HG02973 (cell line): ENCODE data around the gene KCNAB1.

Experiments used
- ATAC-seq: cut with Tn5 transposase; IDR thresholded peaks from one replicate; pipeline ENCODE4 v1.9.1; 2021; ENCODE audit warnings: moderate library complexity; ENCODE audit not compliant: unreplicated experiment

Gene KCNAB1

DNA sequence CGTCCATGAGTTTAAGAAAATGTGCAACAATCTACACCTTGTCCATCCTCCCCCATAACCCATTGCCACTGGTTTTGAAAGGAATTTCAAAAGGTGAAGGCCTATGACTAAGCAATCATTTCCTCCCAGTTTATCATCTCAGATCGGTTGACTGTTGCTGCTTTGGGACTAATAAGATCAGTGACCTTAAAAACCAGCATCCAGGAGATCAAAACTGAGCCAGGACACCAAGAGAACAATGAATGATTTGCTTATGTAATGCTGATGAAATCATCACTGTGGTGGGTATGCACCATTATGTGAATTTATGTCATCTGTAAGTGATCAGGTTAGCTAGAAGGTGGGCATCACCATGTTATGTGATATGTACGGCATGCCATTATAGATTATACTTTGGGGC, 239.0 kb downstream of the KCNAB1 start:
- no peak for ATAC-seq

DNA sequence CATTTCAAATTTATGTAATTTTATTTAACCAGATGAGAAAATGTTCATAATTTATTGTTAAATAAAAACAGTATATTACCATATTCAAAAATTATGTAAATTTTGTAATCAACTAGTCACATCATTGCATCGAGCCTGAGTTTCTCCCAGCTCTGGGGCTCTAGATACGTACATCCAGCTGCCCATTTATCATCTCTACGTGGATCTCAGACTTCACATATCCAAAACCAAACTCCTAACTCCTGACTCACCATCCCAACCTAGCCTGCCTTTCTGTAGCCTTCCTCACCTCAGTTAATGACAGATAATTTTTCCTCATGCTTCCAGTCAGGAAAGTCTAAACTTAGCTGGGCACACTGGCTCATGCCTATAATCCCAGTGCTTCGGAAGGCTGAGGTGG, 239.7 kb downstream of the KCNAB1 start:
- no peak for ATAC-seq

DNA sequence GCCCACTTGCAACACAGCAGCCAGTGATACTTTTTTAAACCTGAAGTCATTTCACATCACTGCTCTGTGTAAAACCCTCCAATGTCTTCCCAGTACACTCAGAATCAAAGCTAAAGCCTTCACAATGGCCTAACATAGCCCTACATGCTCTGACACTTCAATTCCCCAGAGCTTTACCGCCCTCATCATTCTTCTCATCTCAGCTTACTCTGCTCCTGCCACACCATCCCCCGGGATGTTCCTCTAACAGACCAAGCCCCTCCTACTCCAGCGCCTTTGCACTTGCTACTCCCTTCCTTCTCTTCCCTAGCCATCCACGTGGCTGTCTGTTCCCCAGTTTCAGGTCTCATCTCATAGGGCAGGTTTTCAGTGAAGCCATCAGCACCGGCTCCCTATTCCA, 240.6 kb downstream of the KCNAB1 start:
- ATAC-seq, result no peak

DNA sequence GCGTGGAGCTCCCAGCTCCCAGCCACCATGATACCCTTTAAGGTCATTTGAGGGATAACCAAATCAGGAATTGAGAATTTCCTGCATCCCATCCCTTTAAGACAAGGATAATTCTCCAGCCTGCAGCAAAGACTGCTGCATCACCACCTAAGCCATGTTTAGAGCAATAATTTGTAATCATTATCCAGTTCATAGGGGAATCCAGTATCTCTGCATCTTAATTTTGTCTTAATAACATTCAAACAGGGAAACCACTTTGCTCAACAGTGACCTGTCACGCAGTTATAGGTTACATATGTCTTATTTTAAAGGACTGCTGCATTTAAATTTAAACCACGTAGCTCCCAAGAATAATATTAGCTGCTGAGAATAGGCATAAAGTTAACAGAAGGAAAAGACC, 246.2 kb downstream of the KCNAB1 start:
- no peak for ATAC-seq

DNA sequence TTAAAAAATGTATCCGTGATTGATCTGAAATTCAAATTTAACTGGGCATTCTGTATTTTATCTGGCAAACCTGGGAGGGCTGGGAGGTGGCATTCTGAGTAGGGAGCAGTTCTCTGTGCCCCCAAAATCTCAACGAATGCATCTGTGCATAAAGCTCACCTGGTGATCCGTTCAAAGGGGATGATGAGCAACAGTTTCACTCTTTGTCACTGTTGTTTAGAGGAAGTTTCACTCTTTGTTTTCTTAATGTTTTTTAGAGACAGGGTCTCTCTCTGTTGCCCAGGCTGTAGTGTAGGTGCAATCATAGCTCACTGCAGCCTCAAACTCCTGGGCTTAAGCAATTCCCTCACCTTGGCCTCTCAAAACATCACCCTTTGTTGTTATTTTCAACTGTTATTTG, 247.8 kb downstream of the KCNAB1 start:
- peak; percentile 92 for ATAC-seq

DNA sequence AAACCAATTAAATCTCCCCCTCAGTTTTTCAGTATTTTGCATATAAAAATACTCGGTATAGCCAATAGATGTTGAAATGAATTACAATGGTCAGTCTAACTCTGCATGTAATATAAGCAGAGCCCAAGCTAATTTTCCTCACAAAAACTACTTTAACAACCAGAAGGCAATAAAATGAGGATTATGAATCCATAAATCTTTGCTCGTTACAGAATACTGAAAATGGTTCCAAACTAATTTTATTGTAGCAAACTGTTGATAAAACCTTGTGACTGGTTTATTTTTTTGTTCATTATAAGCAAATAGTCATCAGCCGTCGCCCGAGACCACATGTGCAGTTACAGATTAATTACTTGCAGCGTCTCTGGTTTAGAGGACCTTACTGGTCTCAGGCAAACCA, 251.3 kb downstream of the KCNAB1 start:
- ATAC-seq, result no peak

DNA sequence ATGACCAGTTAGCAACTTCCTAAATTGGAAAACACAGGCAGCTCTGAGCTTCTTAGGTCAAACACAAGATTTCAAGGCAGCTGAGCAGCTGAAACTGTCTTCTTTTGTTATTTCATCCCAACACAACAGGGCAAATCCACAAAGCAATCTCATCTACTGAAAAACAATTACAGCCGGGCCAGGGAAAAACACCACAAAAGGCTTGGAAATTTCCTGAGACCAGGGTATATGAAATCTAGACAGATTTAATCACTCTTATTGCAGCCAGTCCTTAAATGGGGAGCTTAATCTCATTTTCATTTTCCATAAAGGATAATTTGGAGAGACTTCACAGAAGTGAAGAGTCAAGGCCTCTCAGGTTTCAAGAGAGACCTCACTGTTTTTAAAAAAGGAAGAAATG, 252.7 kb downstream of the KCNAB1 start:
- ATAC-seq, result no peak

DNA sequence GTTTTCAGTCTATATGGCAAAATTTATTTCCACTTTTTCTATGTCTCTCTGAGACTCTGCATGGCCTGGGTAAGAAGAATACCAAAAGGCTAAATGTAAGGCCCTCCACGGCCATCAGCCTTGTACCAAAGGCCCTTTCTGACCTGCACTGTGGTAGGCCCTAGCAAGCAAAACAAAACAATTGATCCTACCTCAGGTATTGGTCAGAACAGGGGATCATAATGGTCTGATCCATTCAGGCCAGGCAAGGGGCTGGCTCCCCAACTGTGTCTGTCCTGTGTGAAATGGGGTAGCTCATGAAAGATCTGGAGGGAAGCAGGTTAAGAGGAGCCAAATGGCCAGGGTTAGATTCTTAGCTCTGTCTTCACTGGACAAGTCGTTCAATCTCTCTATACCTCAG, 253.3 kb downstream of the KCNAB1 start:
- ATAC-seq, result no peak

DNA sequence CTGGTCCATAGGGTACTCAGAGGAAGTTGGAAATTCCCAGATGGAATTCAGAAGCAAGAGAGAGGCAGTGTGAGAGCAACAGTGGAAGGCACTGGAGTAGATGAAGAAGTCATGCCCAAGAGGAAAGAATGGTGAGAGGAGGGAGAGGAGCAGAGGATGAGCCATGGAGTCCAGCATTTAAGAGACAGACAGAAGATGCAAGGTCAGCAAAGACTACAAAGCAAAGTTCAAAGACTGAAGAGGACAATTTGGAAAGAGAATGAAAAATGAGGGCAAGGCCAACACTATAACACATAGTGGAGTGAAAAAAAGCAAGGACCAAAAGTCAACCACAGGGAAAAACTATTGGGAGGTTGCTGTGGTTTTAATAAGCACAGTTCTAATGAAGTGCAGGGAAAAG, 255.8 kb downstream of the KCNAB1 start:
- no peak for ATAC-seq

DNA sequence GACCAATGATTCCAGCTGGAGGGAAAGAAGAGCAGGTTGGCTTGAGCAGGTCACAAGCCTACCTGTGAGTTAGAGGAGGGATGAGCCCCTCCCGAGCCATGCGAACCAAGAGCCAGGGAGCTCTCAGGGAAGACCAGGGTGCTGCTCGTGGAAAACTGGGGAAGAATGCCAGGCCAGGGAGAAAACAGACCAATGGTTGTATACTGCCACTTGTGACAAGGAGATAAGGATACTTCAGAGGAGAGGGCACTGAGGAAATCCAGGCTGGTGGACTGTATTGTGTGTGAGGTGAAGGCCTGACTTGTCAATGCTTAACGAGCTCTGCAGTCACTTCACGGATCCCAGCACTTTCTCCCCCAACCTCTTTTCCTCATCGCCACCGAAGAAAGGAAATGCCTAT, 256.9 kb downstream of the KCNAB1 start:
- no peak for ATAC-seq

DNA sequence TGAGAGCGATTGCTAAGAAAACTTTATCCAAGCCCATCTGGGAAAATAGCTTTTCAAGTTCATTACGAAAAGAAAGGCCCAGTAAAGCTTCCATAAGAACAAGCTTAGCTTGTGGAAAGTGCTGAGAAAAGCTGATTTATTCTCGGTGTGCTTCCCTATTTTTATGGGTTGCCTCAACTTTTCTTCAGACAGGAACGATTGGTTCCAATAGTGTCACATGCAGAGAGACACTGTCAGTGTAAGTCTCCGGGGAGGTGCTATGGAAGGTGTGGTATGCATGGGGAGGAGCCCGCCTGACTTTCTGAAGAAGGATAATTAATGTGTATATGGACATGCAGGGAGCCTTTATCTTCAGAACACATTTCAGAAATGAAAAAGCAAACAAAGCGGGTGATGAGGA, 257.3 kb downstream of the KCNAB1 start:
- no peak for ATAC-seq

DNA sequence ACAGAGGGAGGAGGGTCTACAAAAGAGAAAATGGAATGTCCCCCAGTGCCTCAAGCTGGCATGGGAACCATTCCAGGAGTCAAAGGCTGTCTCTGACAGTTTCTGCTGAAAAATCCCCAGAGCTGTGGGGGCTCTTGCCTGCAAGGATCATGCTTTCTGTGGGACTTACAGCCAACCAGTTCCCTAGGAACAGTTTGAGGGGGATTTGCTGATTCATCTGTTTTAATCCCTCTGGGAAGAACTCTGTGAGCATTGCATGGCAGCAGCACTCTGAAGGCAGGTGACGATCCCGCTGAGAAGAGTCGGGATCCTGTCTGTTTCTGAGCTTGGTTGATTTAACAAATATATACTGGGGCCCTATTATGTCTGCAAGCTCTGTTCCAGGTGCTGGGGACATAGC, 258.5 kb downstream of the KCNAB1 start:
- ATAC-seq, result no peak

DNA sequence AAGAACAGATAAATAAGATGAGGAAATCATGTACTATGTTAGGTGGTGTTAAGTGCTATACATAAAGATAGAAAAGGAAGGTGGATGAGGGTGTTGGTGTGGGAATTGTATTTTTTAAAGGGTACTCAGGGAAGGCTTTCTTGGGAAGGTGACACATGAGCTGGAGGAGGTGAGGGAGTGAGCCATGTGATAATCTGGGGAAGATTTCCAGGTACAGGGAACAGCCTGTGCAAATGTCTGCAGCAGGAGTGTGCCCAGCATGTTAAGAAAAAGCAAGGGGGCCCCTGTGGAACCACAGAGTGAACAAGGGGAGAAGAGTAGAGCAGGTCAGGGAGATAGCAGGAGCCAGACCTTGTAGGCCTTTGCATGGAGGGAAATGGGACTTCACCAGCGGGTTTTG, 258.9 kb downstream of the KCNAB1 start:
- no peak for ATAC-seq

DNA sequence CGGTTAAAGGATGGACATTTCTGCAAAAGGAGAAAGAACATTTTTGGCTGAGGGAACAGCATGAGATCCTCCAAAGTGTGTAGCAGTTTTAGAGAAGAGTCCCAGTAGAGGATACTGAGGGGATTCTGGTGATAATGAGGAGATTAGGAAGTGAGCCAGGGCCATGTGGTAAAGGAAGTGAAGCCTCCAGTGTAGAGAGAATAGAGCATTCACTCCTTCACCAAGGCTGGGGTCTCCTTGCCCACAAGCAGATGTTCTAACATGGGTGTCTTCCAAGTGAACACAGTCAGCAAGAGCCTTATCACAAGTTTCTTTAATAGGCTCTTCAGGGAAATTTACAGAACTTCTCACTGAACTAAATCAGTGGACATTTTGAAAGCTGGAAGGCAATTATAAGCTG, 260.9 kb downstream of the KCNAB1 start:
- ATAC-seq, result no peak

DNA sequence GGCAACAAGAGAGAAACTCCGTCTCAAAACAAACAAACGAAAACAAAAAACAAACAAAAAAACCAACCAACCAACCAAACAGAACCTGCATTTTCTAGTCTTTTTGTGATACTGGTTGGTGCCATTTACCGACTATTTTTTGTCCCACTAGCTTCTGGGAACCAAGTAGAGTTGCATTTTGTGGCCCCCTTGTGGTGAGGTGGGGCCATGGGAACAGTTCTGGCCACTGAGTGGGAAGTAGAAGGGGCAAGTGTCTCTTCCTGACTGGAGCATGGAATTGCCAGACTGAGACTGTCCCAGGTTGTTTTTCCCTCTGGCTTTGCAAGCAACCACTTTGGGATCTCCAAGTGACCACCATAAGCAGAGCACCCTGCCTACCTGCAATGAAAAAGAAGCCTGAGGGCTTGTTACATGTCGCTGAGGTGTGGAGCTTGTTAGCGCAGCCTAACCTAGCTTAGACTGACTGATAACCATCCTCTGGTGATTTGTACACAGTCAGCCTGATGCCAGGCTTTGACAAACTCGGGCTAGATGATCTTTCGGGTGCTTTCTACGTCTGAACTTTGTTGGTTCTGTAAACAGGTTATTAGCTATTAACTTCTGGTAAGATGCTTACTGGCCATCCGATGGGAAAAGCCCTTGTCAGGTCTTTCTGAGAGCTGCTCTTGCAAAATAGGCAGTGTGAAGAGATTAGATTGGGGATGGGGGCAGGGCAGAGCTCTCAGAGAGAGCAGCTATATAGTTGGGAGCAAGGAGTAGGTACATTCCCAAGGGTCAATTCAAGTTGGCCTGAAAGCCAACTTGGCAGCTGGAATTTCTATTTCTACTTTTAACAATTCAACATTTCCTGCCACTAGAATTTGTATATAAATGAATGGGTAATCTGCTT, 262.3 kb downstream of the KCNAB1 start:
- ATAC-seq, result no peak

DNA sequence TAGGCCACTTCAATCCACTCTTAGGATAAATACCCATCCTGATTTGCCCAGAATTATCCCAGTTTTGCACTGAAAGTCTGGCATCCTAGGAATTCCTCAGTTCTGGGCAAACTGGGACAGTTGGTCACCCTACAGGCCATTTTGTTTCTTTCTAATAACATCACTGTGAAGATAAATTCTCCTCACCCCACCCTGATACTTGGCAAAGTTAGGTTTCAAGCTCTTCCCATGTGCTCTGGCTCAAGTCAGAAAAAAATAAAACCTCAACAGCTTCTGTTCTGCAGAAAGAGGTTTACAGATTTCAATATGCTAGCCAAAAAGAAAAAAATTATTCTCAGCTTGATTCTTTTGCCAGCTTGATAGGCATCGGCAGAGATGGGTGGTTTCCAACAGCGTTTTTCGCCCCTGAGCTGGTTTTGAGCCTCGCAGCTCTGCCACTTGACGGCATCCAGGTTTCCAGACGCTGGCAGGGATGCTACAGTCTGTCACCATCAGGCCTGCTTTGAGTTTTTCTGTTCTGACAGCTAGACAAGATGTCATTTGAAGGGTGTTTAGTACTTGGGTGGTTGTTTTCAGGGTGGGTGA, 263.2 kb downstream of the KCNAB1 start:
- no peak for ATAC-seq

DNA sequence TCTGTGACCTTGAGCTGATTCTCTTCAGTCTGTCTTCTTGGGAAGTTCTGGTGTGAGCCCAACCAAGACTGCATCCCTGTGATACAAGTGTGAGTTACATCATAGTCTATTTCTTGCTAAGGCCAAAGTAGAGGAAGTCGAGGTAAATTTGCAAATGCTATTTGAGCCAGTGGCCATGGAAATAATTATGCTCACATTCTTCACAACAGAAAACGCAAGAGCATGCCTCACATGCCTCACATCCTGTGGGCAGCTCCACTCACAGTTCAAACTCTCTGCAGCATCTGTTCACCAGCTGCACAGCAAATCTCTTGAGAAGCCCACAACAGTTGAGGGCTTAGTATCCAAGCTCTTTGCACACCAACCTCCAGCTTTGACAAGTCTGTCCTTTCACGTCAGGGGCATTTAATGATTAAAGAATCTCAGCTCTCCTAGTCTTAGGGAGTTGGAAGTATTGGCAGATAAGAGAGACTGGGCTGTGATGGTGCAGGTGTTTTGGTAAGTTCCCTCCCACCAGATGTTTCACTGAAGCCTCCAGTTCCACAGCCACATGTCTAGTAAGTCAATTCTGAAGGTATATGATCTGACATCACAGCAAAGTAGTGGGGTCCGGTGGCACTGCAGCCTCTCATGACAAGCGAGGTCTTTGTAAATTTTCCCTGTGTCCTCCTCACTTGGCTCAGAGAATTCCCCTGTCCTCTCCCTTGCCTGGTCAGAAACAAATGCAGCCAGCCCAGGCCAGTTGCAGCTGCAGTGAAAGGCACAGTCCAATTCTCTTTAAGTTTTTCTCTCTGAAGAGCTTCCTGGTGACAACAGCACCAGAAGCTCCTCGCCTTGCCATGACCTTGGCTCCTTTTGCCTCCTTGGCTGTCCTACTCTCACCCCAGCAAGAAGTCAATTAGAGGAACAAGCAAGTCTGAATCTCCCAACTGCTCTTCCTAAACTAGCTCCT, 268.4 kb downstream of the KCNAB1 start:
- no peak for ATAC-seq

DNA sequence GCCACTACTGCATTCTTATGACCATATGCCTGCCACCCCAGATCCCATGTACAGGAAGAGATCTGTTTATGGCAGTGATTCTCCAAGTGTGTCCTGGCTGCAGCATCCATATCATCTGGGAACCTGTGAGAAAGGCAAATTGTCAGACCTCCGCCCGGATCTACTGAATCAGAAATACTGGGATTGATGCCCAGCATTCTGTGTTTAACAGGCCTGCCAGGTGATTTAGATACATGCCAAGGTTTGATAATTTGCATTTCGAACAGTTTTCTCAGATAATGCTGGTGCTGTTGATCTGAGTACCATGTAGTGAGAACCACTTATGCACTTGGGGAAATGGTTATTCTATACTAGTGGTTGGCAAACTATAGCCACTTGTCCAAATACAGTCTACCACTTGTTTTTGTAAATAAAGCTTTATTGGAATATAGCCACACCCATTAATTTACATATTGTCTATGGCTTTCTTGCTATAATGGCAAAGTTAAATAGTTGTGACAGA, 269.1 kb downstream of the KCNAB1 start:
- ATAC-seq, result no peak

DNA sequence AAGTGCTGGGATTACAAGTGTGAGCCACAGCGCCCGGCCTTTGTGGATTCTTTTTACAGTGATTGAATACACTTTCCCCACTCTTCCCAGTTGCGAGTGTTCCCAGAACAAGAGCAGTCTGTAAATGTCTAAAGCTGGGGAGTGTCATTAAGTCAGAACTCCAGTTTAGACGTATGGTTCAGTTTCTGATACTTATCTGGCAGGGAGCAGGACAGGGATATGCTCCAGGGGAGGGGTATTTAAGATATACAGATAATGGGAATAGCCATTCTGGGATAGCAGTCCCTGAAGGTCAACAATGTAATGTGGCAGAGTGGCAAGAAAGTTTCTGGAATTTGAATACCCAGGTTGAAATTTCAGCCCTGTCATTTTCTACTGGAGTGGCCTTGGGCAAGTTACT, 270.5 kb downstream of the KCNAB1 start:
- no peak for ATAC-seq

DNA sequence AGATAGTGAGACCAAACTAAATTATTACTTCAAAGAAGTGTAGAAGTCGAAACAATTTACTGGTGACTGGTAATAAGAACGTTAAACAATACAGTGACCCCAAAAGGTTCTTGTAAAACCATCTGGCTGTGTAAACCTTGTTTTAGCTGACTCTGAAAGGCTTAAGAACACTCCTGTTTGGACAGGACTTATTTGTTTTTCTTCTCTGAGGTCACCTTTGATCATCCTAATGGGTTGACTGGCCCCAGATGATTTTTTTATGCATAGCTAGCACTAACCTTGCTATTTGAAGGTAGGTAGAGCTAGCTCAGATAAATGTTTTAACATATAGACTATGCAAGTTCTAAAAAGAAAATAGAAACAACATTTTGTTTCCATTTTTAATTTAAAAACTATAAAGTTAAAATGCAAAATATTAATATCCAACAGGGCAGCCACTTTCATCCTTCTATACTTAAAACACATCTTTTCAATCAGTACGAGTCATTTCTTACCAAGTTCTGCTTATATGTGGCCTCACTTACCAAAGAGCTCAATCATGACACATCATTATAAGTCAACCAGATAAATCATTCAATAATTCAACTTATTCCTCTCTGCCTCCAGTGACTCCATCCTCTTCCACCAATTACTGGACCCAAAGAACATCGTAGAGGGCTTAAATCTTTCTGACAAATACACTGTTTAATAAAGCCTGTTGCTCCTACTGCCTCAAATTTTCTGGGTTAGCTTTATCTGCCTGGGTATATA, 275.8 kb downstream of the KCNAB1 start:
- no peak for ATAC-seq

DNA sequence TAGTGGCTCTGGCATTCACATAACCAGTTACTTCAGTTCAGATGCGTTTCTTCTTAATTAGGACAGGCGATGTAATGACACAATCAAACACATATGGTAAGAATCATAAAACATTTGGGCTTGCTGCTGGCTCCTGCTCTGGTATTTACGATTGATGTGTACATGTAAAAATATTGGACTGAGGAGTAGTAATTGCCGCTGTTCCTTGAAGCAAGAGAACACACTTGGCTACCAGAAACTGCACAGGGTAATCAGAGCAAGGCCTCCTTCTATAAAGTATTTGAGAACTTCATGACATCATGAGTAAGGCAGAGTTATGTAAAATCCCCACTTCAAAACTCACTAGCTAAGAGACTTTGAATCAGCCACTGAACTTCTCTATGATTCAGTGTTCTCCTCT, 276.5 kb downstream of the KCNAB1 start:
- no peak for ATAC-seq
